GM18951 (cell line): ENCODE data around the gene NUBP2.

Experiments
- POLR2A ChIP-seq: IDR thresholded peaks from 4 replicates; pipeline ENCODE4 v1.6.1; 2011; ENCODE audit warnings: mild to moderate bottlenecking; ENCODE audit not compliant: insufficient read length, insufficient read depth; ENCODE audit errors: extremely low read depth
- in situ Hi-C: fragments of 300-500 bp; cut with MboI; formaldehyde crosslinking; loops from one replicate; pipeline ENCODE4 v1.12.0; 2022; ENCODE audit warnings: low sequenced_read_pairs, mixed read lengths, inconsistent platforms; ENCODE audit not compliant: unreplicated experiment

The NUBP2 gene

DNA sequence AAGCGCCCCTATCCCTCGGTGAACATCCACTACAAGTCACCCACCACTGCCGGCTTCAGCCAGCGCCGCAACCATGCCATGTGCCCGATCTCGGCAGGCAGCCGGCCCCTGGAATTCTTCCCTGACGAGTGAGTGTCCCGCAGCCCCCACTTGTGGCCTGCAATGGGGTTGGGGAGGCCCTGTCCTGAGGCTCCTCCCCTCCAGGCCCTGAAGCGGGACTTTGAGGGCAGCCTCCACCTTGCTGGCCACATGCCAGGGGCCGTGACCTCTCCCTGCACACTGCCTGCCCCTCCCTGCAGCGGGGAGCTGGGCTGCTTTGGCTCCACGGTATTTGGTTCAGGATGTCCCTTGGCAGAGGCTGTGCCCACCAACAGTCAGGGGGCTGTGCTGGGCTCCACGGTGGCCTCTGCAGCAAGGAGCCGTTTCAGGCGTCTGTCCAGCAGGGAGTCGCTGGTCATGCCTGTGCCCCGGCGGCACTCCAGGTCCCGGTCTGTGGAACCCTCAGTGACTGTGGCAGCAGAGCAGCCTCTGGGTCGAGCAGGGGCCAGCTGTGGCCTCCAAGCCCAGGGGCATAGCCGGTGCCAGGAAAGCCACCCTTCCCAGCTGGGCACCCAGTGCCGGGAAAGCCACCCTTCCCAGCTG lies 19.8 kb upstream of the NUBP2 start:
- in situ Hi-C loops: no loop called here
- no peak for TF ChIP-seq POLR2A

DNA sequence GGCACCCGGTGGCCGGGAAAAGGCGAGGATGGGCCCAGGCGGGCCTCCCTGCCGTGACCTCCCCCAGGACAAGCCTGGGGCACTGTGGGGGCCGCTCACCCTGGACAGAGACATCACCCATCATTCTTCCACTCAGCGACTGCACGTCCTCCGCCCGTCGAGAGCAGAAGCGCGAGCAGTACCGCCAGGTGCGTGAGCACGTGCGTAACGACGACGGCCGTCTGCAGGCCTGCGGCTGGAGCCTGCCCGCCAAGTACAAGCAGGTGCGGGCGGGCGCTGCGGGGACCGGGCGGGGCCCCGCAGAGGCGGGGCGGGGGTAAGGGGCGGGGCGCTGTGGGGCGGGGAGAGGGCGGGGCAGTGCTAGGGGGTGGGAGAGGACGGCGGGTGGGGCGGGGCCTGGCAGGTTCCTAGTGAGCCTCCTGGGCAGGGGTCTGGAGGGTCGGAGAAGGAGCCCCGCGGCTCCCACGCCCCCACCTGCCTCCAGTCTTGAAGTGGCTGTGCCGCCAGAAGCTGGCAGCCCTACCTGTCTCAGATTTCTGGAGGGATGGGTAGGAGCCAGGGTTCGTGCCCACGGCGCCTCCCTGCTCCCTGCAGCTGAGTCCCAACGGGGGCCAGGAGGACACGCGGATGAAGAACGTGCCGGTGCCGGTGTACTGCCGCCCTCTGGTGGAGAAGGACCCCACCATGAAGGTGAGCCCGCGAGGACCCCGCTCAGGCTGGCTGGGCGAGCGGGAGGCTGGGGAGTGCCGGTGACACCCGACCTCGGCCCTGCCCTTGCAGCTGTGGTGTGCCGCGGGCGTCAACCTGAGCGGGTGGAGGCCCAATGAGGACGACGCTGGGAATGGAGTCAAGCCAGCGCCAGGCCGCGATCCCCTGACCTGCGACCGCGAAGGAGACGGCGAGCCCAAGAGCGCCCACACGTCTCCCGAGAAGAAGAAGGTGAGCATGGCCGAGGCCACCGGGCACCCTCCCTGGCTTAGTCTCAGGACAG lies 18.9 kb upstream of the NUBP2 start:
- no peak for TF ChIP-seq POLR2A
- in situ Hi-C loops: no loop called here

DNA sequence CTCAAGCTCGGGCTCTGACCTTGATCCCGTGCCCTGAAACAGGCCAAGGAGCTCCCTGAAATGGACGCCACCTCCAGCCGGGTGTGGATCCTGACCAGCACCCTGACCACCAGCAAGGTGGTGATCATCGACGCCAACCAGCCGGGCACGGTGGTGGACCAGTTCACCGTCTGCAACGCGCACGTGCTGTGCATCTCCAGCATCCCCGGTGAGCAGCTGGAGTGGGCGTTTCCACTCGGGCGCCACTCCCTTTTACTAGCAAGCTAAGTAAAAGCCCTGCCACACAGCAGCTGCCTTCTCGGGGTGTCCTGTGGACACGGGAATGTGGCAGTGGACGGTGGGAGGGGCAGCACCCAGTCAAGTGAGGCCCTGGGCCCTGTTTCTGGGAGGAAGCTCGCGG lies 17.8 kb upstream of the NUBP2 start:
- TF ChIP-seq POLR2A: no peak
- in situ Hi-C loops: no loop called here

DNA sequence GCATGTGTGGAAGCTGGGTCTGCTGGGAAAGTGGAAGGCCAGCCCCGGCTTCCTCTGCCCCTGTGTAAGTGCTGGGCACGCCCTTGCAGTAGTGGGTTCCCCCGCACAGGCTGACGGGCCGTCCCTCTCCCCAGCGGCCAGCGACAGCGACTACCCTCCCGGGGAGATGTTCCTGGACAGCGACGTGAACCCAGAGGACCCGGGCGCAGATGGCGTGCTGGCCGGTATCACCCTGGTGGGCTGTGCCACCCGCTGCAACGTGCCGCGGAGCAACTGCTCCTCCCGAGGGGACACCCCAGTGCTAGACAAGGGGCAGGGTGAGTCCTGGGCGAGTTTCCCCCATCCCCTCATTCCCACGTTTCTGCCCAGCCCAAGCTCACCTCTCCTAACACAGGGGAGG lies 16.9 kb upstream of the NUBP2 start:
- TF ChIP-seq POLR2A: no peak
- in situ Hi-C loops: no loop called here

DNA sequence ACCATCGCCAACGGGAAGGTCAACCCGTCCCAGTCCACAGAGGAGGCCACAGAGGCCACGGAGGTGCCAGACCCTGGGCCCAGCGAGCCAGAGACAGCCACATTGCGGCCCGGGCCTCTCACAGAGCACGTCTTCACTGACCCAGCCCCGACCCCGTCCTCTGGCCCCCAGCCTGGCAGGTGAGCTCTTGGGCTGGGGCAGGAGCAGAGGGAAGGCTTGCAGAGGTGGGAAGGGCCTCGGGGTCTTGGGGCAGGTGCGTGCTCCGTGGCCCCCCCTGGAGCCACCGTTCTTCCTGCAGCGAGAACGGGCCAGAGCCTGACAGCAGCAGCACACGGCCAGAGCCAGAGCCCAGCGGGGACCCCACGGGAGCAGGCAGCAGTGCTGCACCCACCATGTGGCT lies 16.5 kb upstream of the NUBP2 start:
- TF ChIP-seq POLR2A: no peak
- in situ Hi-C loops: no loop called here

DNA sequence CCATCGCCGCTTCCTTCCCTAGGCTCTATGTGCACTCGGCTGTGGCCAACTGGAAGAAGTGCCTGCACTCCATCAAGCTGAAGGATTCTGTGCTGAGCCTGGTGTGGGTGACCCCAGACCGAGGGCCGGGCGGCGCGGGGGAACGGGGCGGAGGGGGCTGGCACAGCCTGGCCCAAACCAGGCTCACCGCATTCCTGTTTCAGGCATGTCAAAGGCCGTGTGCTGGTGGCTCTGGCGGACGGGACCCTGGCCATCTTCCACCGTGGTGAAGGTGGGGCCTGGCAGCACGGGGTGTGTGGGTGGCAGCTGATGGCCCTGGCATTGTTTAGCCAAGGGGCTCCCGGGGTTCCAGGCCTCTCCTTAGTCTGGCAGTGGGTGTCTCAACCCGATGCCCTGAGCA lies 16.1 kb upstream of the NUBP2 start:
- TF ChIP-seq POLR2A: no peak
- in situ Hi-C loops: no loop called here

DNA sequence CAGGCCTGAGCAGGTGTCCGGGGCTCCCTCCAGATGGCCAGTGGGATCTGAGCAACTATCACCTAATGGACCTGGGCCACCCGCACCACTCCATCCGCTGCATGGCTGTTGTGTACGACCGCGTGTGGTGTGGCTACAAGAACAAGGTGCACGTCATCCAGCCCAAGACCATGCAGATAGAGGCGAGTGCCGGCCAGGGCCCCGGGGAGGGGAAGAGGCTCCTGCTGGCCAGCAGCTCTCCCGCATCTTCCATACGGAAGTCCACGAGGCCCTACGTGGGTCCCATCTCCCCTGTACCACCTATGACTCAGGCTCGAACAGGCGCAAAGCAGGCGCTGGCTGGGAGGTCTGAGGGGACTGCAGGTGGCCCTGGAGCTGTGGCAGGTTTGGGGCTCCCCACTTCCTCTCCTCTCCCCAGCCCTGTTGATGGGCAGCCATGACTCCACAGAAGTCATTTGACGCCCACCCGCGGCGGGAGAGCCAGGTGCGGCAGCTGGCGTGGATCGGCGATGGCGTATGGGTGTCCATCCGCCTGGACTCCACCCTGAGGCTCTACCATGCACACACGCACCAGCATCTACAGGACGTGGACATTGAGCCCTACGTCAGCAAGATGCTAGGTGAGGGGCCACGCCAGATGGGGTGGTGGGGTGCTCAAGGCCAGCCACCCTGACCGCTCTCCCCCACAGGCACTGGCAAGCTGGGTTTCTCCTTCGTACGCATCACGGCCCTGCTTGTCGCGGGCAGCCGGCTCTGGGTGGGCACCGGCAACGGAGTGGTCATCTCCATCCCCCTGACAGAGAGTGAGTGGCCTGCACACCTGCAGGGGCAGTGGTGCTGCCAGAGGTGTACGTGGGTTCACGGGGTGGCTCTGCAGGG lies 15.4 kb upstream of the NUBP2 start:
- no peak for TF ChIP-seq POLR2A
- in situ Hi-C loops: no loop called here

DNA sequence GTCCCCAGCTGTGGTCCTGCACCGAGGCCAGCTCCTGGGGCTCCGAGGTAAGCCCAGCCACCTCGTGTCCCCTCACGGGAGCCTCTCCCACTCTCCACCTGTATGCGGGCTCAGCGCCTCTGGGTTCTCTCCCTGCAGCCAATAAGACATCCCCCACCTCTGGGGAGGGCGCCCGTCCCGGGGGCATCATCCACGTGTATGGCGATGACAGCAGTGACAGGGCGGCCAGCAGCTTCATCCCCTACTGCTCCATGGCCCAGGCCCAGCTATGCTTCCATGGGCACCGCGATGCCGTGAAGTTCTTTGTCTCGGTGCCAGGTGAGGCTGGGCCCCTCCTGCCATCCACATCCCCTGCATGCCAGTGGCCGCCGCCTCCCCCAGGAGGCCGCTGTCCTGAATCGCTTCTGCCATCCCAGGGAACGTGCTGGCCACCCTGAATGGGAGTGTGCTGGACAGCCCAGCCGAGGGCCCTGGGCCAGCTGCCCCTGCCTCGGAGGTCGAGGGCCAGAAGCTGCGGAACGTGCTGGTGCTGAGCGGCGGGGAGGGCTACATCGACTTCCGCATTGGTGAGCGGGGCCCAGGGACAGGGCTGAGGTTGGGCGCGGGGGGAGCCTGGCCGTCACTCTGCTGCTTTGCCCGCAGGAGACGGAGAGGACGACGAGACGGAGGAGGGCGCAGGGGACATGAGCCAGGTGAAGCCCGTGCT lies 14.5 kb upstream of the NUBP2 start:
- in situ Hi-C loops: no loop called here

DNA sequence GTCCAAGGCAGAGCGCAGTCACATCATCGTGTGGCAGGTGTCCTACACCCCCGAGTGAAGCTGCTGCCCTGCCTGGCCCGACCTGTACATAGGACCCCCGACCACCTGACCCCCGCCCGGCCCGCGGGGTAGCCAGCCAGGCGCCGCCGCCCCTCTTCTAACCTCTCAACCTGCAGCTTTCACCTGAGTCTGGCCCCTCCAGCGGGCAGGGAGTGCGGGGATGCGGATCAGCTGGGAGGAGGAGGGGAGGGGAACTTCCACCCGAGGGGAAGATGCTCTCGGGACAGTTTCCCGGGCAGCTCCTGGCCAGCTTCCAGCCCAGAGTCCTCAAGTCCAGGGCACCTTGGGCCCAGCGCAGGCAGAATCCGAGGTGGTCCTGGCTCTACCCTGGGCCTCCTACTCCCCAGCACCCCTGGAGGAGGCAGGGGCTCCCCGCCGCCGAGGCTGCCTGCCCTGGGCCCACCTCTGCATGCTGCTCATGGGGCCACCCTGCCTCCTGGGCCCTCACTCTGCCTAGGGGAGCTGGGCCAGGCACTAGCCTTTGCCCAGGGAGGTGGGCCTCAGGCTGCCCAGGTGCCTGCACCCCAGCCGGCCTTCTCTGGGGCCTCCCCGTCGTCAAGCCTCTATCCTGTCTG lies 13.9 kb upstream of the NUBP2 start:
- TF ChIP-seq POLR2A: peak; percentile 21
- in situ Hi-C loops: no loop called here

More for the DNA sequence above, 14.5 kb upstream of the NUBP2 start:
- no peak for TF ChIP-seq POLR2A

DNA sequence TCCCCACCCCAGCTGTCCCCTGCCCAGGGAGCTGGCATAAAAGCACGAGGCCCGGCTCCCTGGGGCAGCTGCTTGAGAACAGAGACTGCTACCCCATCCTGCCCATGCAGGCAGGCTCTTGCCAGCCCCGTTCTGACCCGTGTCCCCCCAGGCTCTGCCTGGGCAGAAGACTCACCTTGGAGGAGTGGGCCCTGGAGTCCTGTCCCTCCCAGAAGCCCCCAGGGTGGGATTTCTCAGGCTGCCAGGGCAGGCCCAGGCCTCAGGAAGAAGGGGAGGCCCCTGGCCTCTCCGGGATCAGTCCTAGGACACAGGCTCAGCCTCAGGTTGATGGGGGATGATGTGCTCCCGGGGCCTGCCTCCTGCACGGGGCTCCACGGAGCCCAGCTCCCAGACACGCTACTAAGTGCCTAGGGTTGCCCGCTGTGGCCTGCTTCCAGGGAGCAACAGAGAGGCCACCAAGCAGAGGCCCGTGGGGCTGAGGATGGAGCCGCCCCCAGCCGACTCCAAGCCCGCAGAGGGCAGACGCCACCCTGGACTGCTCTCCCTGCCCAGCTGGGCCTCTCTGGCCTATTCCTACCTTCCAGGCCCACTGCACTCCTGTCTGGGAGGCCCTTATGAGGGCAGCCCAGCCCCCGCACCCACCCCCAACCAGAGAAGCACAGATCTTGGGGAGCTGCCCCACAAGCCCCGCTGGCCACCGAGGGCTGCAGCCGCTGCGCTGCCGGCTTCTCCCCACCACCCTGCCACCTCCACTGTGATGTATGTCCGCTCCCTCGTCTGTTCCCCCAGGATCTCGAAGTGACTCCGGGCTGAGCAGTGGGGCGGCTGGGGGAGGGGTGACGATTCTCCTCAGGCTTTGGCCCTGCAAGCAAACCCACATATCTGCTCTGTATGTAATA lies 13.1 kb upstream of the NUBP2 start:
- in situ Hi-C loops: no loop called here
- no peak for TF ChIP-seq POLR2A
